Measurements from ENCODE around the gene AMBRA1.
"Not testable (repeated sequence)": the region's sequence is repeated elsewhere in the genome, so short reads cannot be mapped to it uniquely, and the experiment has no call there.

Gene AMBRA1

GRCh38 chr11:46381819-46382645 is 211.8 kb downstream of the AMBRA1 start:
- Histone ChIP-seq H3K9ac (no peak overlapping the region), H3K79me2 (ENCODE audit: insufficient read depth, low read depth) (no peaks in the 10 kb centered on the region), H3K36me3 (ENCODE audit: insufficient read depth) (no peaks in the 10 kb centered on the region), H3K27ac (no peak overlapping the region), H3K4me1 (ENCODE audit: low read depth, poor library complexity, severe bottlenecking) (peaks cover 9% of the 10 kb centered on the region), H2AFZ (ENCODE audit: low read depth) (peak overlapping the region; percentile 18; the same call in 1 of the 2 replicates), H3K4me3 (IDR thresholded peaks at IDR 0.05; ENCODE audit: insufficient read depth, low read depth, low read length) (no peak overlapping the region), H4K20me1 (ENCODE audit: insufficient read depth) (no peaks in the 10 kb centered on the region), H3K27me3 (ENCODE audit: insufficient read depth, low read depth) (peaks cover 18% of the 10 kb centered on the region), H3K4me2 (peak overlapping the region; percentile 38; the same call in 1 of the 2 replicates)
- no peak for TF ChIP-seq CTCF (conservative IDR thresholded peaks at IDR 0.05; ENCODE audit: low read depth, low read length)

GRCh38 chr11:46381048-46381818 is 212.6 kb downstream of the AMBRA1 start, which contains the start of gene MDK:
Gene MDK (plus strand): TSS chr11:46381669. CDS start chr11:46382058, 389 bp downstream.
- H3K27ac ChIP-seq = no peak within 1 kb of the TSS
- TF ChIP-seq CTCF (conservative IDR thresholded peaks at IDR 0.05; ENCODE audit: low read depth, low read length) = no peak
- peak within 1 kb of the TSS; percentile 32; the same call in 1 of the 2 replicates for H3K9ac ChIP-seq
- H3K27me3 ChIP-seq (ENCODE audit: insufficient read depth, low read depth) = peaks cover 15% of the 10 kb centered on the region
- H3K4me2 ChIP-seq = peak within 1 kb of the TSS; percentile 100
- no peaks in the 10 kb centered on the region for H3K36me3 ChIP-seq (ENCODE audit: insufficient read depth)
- H3K4me1 ChIP-seq (ENCODE audit: low read depth, poor library complexity, severe bottlenecking) = peaks cover 9% of the 10 kb centered on the region
- no peaks in the 10 kb centered on the region for H4K20me1 ChIP-seq (ENCODE audit: insufficient read depth)
- no peak within 1 kb of the TSS for H3K4me3 ChIP-seq (IDR thresholded peaks at IDR 0.05; ENCODE audit: insufficient read depth, low read depth, low read length)
- H2AFZ ChIP-seq (ENCODE audit: low read depth) = peak within 1 kb of the TSS; percentile 18; the same call in 1 of the 2 replicates
- H3K79me2 ChIP-seq (ENCODE audit: insufficient read depth, low read depth) = no peaks in the 10 kb centered on the region

- Histone ChIP-seq H4K20me1 (ENCODE audit: insufficient read depth) (no peaks in the 10 kb centered on the region), H3K36me3 (ENCODE audit: insufficient read depth) (no peaks in the 10 kb centered on the region), H3K27me3 (ENCODE audit: insufficient read depth, low read depth) (peaks cover 15% of the 10 kb centered on the region), H3K9ac (peak overlapping the region; percentile 32; the same call in 1 of the 2 replicates), H3K4me1 (ENCODE audit: low read depth, poor library complexity, severe bottlenecking) (peaks cover 9% of the 10 kb centered on the region), H3K79me2 (ENCODE audit: insufficient read depth, low read depth) (no peaks in the 10 kb centered on the region), H3K4me2 (peak overlapping the region; percentile 100), H3K27ac (no peak overlapping the region), H3K4me3 (IDR thresholded peaks at IDR 0.05; ENCODE audit: insufficient read depth, low read depth, low read length) (no peak overlapping the region), H2AFZ (ENCODE audit: low read depth) (no peak overlapping the region)
- no peak for TF ChIP-seq CTCF (conservative IDR thresholded peaks at IDR 0.05; ENCODE audit: low read depth, low read length)
Observed at GRCh38 chr11:46380340-46381047, 213.3 kb downstream of the AMBRA1 start.

GRCh38 chr11:46379482-46380293 is 214.1 kb downstream of the AMBRA1 start:
- H3K79me2 ChIP-seq (ENCODE audit: insufficient read depth, low read depth); H2AFZ ChIP-seq (ENCODE audit: low read depth); H3K27ac ChIP-seq; H3K9ac ChIP-seq; H4K20me1 ChIP-seq (ENCODE audit: insufficient read depth); H3K36me3 ChIP-seq (ENCODE audit: insufficient read depth); H3K4me1 ChIP-seq (ENCODE audit: low read depth, poor library complexity, severe bottlenecking); H3K4me2 ChIP-seq; H3K4me3 ChIP-seq (IDR thresholded peaks at IDR 0.05; ENCODE audit: insufficient read depth, low read depth, low read length): not testable (repeated sequence)
- H3K27me3 ChIP-seq (ENCODE audit: insufficient read depth, low read depth) = peaks cover 15% of the 10 kb centered on the region

Data from KMS-11 (cell line).